Esophagus muscularis mucosa (tissue), 4 donors: ENCODE results near the gene DUXB. TPM values are rescaled to one million over a fixed set of nuclear protein-coding genes. Genes with fewer than 3 reads are reported as not detected.

Source experiments
- DNase-seq: peaks from one replicate; pipeline ENCODE4 v3.0.0-alpha.2; 2017; ENCODE audit errors: extremely low spot score
- H3K27ac ChIP-seq, 4 donors: fragments of 200-600 bp; sonication (generic); replicated peaks in 1 of 4; 1 replicate in 3 of 4; 2 replicates in 1 of 4; pipeline ENCODE4 v1.5.1; 2016 to 2019; ENCODE audit warnings: mild to moderate bottlenecking in 1 of 4
- H3K27me3 ChIP-seq, 4 donors: fragments of 200-600 bp; sonication (generic); one replicate each; pipeline versions ENCODE4 v1.5.1 to v1.6.0; 2016 to 2019
- H3K36me3 ChIP-seq, 4 donors: fragments of 200-600 bp; sonication (generic); one replicate each; pipeline ENCODE4 v1.5.1; 2016 to 2019
- H3K4me1 ChIP-seq, 4 donors: fragments of 200-600 bp; sonication (generic); one replicate each; pipeline ENCODE4 v1.5.1; 2016 to 2019
- H3K4me3 ChIP-seq, 4 donors: fragments of 200-600 bp; sonication (generic); 1 replicate in 2 of 4; 2 replicates in 2 of 4; pipeline ENCODE4 v1.5.1; 2016 to 2019; ENCODE audit warnings: mild to moderate bottlenecking in 4 of 4, moderate library complexity in 1 of 4
- H3K9me3 ChIP-seq, 4 donors: fragments of 200-600 bp; sonication (generic); 1 replicate in 3 of 4; 2 replicates in 1 of 4; pipeline ENCODE4 v1.5.1; 2016 to 2019
- EP300 ChIP-seq: sonication (generic); formaldehyde crosslinking; IDR thresholded peaks from one replicate; pipeline ENCODE4 v1.6.1; 2017; ENCODE audit warnings: antibody characterized with exemption
- POLR2A ChIP-seq: fragments of 450-650 bp; IDR thresholded peaks from one replicate; pipeline ENCODE4 v1.6.1; 2017; ENCODE audit warnings: antibody characterized with exemption, moderate library complexity, mild to moderate bottlenecking, low read depth
- POLR2AphosphoS5 ChIP-seq, 2 donors: sonication (generic); formaldehyde crosslinking; IDR thresholded peaks; one replicate each; pipeline ENCODE4 v1.6.1; 2017; ENCODE audit warnings: antibody characterized with exemption in 2 of 2
- WGBS: methylation state at CpG from one replicate; pipeline ENCODE4 v1.1.5; 2018; 5-methylcytosine and 5-hydroxymethylcytosine counted together
- intact Hi-C: fragments of 100-400 bp; cut with DNase I; formaldehyde crosslinking; loops from one replicate; pipeline ENCODE4 v1.15.1; 2023
- total RNA-seq, 4 donors: library from RNA; depleted of rRNA; stranded (reverse); fragments of >200 nt; gene quantifications; one replicate each; pipeline versions ENCODE4 v1.1.0 to v1.2.1, GENCODE V29; 2016
- TF ChIP-seq, protein P1 (sequence below), 3 experiments: fragments of 200-600 bp in 2 of 3; fragments of 450-650 bp in 1 of 3; sonication (generic) in 2 of 3; IDR thresholded peaks; one replicate each; pipeline ENCODE4 v1.5.1; 2017 to 2019; ENCODE audit warnings: antibody characterized with exemption in 3 of 3, mild to moderate bottlenecking in 2 of 3, moderate library complexity in 1 of 3

Gene DUXB
- total RNA-seq, 4 donors from 2014 or later: not detected

GRCh38 chr16:75742424-75743047 is 41.3 kb upstream of the DUXB start:
- TF ChIP-seq POLR2A (no peak), EP300 (no peak), POLR2AphosphoS5 (IDR thresholded peaks at IDR 0.05) (no peak)
- TF ChIP-seq, protein P1, sequence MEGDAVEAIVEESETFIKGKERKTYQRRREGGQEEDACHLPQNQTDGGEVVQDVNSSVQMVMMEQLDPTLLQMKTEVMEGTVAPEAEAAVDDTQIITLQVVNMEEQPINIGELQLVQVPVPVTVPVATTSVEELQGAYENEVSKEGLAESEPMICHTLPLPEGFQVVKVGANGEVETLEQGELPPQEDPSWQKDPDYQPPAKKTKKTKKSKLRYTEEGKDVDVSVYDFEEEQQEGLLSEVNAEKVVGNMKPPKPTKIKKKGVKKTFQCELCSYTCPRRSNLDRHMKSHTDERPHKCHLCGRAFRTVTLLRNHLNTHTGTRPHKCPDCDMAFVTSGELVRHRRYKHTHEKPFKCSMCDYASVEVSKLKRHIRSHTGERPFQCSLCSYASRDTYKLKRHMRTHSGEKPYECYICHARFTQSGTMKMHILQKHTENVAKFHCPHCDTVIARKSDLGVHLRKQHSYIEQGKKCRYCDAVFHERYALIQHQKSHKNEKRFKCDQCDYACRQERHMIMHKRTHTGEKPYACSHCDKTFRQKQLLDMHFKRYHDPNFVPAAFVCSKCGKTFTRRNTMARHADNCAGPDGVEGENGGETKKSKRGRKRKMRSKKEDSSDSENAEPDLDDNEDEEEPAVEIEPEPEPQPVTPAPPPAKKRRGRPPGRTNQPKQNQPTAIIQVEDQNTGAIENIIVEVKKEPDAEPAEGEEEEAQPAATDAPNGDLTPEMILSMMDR (IDR thresholded peaks at IDR 0.05): no peak
- Histone ChIP-seq H3K4me1 (no peaks in the 10 kb centered on the region), H3K27me3 (no peaks in the 10 kb centered on the region), H3K36me3 (no peaks in the 10 kb centered on the region), H3K4me3 (no peak overlapping the region), H3K9me3 (no peaks in the 10 kb centered on the region), H3K27ac (no peak overlapping the region)
- DNase-seq: no peak
- intact Hi-C loops: no loop called here
- WGBS: 21% methylated on average over 1 of the region's 1 CpG

DNA sequence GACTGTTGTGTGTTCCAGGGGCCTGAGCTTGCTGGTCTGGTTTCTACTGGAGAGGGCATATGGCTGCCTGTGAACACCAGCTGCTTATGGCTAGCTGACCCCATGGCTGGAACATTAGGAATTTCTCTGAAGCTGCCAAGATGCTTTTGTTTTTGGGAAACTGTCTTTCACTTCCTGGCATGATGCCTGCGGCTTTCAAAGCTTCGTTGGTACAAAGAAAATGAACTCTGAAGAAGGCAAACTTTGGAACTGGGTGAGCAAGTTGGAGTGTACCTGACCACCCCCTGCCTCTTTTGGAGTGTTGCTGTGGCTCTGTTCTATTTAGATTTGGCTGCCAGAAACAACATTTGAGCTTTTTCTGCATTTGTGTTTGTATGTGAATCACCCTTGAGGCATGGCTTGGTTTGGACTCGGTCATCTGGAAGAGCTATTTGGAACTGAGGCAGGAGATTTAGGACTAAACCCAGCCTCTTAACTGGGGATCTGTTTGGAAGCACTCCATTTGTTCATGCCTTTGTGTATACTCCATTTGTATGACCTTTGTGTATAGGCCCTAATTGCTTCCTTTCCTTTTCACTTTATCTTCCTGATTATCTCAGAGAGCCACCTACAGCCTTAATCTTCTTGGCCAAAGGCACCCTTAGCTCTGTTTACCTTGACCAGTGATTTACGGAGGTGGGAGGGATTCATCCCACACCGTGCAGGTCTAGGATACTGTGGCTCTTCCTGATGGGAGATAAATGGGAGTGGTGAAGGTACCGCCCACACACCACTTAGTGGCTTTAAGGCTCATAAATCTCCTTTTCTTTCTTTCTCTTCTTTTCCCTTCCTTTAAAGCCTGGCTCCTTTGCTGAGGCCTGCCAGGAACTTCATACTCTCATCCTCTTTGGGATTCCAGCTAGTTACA is 32.3 kb upstream of the DUXB start:
- intact Hi-C loops: no loop called here
- H3K27ac ChIP-seq: peak overlapping the region; percentile 50 to 74 (median 63)
- TF ChIP-seq POLR2AphosphoS5 (IDR thresholded peaks at IDR 0.05) (peak; percentile 16 to 22), POLR2A (no peak), EP300 (no peak)
- TF ChIP-seq, protein P1 (IDR thresholded peaks at IDR 0.05): no peak
- H3K4me1 ChIP-seq: peaks cover 12 to 24% (median 20%) of the 10 kb centered on the region in 4 donors
- no peak for DNase-seq
- no peak overlapping the region for H3K4me3 ChIP-seq
- no peaks in the 10 kb centered on the region for H3K27me3 ChIP-seq
- no peaks in the 10 kb centered on the region for H3K9me3 ChIP-seq
- WGBS: 26% methylated on average over 6 of the region's 6 CpGs
- no peaks in the 10 kb centered on the region for H3K36me3 ChIP-seq

- peak overlapping the region; percentile 50 to 74 (median 63) for H3K27ac ChIP-seq
- H3K9me3 ChIP-seq: no peaks in the 10 kb centered on the region
- intact Hi-C loops: no loop called here
- H3K36me3 ChIP-seq: no peaks in the 10 kb centered on the region
- peaks cover 12 to 24% (median 20%) of the 10 kb centered on the region in 4 donors for H3K4me1 ChIP-seq
- no peaks in the 10 kb centered on the region for H3K27me3 ChIP-seq
- WGBS: 42% methylated on average over 2 of the region's 2 CpGs
- TF ChIP-seq, protein P1 (IDR thresholded peaks at IDR 0.05): no peak
- TF ChIP-seq POLR2AphosphoS5 (IDR thresholded peaks at IDR 0.05) (no peak), EP300 (no peak)
- no peak overlapping the region for H3K4me3 ChIP-seq
- no peak for DNase-seq
Observed at GRCh38 chr16:75732871-75733270, 31.6 kb upstream of the DUXB start.

DNA sequence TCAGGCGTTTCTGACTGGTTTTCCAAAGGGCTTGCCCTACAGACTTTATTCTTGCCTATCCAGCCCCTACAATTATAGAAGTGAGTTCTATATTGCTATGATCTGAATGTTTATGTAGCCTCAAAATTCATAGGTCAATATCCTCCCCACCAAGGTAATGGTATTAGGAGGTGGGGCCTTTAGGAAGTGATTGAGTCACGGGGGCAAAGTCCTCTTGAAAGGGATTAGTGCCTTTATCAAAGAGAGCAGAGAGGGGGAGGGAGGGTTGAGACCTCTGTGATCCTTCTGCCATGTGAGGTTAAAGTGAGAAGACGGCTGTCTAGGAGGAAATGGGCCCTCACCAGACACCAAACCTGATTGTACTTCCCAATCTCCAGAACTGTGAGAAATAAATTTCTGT is 26.0 kb upstream of the DUXB start:
- intact Hi-C loops: no loop called here
- no peaks in the 10 kb centered on the region for H3K9me3 ChIP-seq
- H3K27me3 ChIP-seq: no peaks in the 10 kb centered on the region
- no peaks in the 10 kb centered on the region for H3K36me3 ChIP-seq
- TF ChIP-seq POLR2AphosphoS5 (IDR thresholded peaks at IDR 0.05): no peak
- no peak for TF ChIP-seq POLR2A
- TF ChIP-seq, protein P1 (IDR thresholded peaks at IDR 0.05): no peak
- no peak for TF ChIP-seq EP300
- H3K4me1 ChIP-seq: no peaks in the 10 kb centered on the region
- H3K27ac ChIP-seq: no peak overlapping the region
- no peak for DNase-seq
- no peak overlapping the region for H3K4me3 ChIP-seq
- 59% methylated on average over 3 of the region's 3 CpGs for WGBS
